HAP-1 (cell line): ENCODE data around the gene INPP5A.

Experiments used
- DNase-seq, 2 experiments: peaks; one replicate each; pipeline ENCODE4 v3.0.0-alpha.2; 2016 to 2020; ENCODE audit warnings: low spot score in 2 of 2
- H3K27me3 ChIP-seq: fragments of 250-450 bp; sonication (Bioruptor Pico); 2 replicates; pipeline ENCODE4 v1.5.1; 2020; ENCODE audit warnings: low read depth, mild to moderate bottlenecking, moderate library complexity
- H3K36me3 ChIP-seq: fragments of 250-450 bp; sonication (Bioruptor Pico); replicated peaks from 2 replicates; pipeline ENCODE4 v1.5.1; 2020; ENCODE audit warnings: mild to moderate bottlenecking
- H3K4me1 ChIP-seq: fragments of 250-450 bp; sonication (Bioruptor Pico); 2 replicates; pipeline ENCODE4 v1.5.1; 2020; ENCODE audit warnings: mild to moderate bottlenecking
- H3K4me3 ChIP-seq: fragments of 250-450 bp; sonication (Bioruptor Pico); 2 replicates; pipeline ENCODE4 v1.5.1; 2020; ENCODE audit warnings: mild to moderate bottlenecking, moderate library complexity
- H3K9me3 ChIP-seq: fragments of 250-450 bp; sonication (Bioruptor Pico); 2 replicates; pipeline ENCODE4 v1.5.1; 2020; ENCODE audit warnings: mild to moderate bottlenecking, moderate library complexity
- in situ Hi-C: fragments of 300-500 bp; cut with MboI; formaldehyde crosslinking; loops from 3 replicates; pipeline ENCODE4 v1.14.3; 2020; ENCODE audit warnings: low sequenced_read_pairs, inconsistent platforms, mixed read lengths

The INPP5A gene

GRCh38 chr10:132634241-132634946 lies 96.8 kb downstream of the INPP5A start:
- DNase-seq, result no peak
- Histone ChIP-seq H3K4me3 (no peak overlapping the region), H3K36me3 (no peaks in the 10 kb centered on the region), H3K4me1 (no peaks in the 10 kb centered on the region), H3K27me3 (no peaks in the 10 kb centered on the region), H3K9me3 (no peaks in the 10 kb centered on the region)
- in situ Hi-C loops, result loop anchor here (5.0 to 25.0 kb wide), 2 partner anchors 172 to 422 kb away; no protein-coding TSS in a partner anchor

DNA sequence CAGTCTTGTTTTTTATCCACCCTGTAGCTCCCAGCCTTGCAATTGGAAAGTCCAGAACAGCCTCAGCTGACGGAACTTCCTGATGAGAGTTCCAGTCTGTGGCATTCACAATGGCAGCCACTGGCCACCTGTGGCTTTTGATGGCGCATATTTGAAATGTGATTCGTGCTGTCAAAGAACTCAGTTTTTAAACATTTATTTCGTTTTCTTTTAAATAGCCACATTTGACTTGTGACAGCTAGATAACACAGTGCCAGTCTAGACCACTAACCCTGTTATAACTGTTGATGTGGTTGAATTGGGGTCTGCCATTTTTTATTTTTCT lies 97.3 kb downstream of the INPP5A start:
- in situ Hi-C loops, result loop anchor here (5.0 to 25.0 kb wide), 2 partner anchors 173 to 423 kb away; no protein-coding TSS in a partner anchor
- H3K36me3 ChIP-seq, result no peaks in the 10 kb centered on the region

GRCh38 chr10:132636358-132636757 lies 98.8 kb downstream of the INPP5A start:
- in situ Hi-C loops, result loop anchor here (25.0 kb wide), 1 partner anchor 424 kb away; no protein-coding TSS in a partner anchor
- no peaks in the 10 kb centered on the region for H3K9me3 ChIP-seq
- H3K36me3 ChIP-seq, result no peaks in the 10 kb centered on the region
- H3K4me1 ChIP-seq, result no peaks in the 10 kb centered on the region
- no peaks in the 10 kb centered on the region for H3K27me3 ChIP-seq
- no peak overlapping the region for H3K4me3 ChIP-seq
- DNase-seq, result no peak

More for the DNA sequence above, 97.3 kb downstream of the INPP5A start:
- H3K4me1 ChIP-seq, result no peaks in the 10 kb centered on the region
- no peaks in the 10 kb centered on the region for H3K27me3 ChIP-seq
- no peak for DNase-seq
- no peak overlapping the region for H3K4me3 ChIP-seq
- no peaks in the 10 kb centered on the region for H3K9me3 ChIP-seq

DNA sequence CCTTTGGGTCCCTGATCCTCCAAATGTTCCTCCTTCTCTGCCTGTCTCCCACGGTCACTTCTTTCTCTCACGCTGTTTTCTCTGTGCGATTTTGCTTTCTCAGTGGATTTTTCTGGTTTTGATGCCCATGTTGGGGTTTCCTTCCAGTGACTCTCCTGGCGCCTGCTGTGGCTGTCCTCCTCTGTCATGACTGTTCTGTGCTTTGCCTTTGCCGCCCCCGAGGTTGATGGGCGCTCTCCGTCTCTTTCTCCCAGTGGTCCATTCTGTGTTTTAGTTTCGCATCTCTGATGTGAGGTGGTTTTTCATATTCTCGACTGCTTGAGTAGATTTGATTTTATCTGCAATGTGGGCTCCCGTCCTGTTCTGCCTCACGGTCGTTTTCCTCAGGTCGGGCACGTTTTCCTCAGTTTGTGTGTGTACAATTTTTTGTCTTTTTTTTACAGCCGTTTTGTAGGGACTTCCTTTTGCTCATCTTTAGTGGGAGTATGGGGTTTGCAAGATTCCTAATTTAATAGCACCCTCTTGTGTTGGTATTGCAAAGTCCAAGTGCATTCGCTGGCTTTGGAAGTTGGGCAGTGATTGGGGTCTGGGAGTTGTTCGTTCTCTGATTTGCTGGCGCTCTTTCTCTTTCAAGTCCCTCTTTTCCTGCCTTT lies 100.0 kb downstream of the INPP5A start:
- H3K4me3 ChIP-seq, result no peak overlapping the region
- DNase-seq, result peak; percentile 47 to 72
- in situ Hi-C loops, result loop anchor here (25.0 kb wide), 1 partner anchor 425 kb away; no protein-coding TSS in a partner anchor
- H3K4me1 ChIP-seq, result no peaks in the 10 kb centered on the region
- H3K27me3 ChIP-seq, result no peaks in the 10 kb centered on the region
- no peaks in the 10 kb centered on the region for H3K36me3 ChIP-seq
- H3K9me3 ChIP-seq, result no peaks in the 10 kb centered on the region

DNA sequence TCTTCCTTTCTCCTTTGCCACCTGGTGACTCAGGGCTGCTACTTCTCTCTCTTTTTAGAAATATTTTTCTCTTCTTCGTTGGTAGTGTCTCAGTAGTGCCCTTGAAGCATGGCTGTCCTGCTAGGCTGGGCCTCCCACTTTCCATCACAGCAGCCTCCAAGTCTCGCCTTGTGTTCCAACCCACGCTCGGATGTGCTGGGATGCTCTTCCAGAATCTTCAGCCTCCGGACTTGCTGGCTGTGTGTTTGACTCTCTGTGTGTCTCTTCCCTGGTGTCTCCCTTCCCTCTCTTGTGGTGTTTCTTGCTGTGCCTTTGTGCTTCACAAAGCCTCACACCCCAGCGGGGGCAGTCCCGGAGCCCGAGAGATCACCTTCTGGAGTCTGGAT lies 100.5 kb downstream of the INPP5A start:
- no peaks in the 10 kb centered on the region for H3K9me3 ChIP-seq
- no peaks in the 10 kb centered on the region for H3K27me3 ChIP-seq
- DNase-seq, result no peak
- no peaks in the 10 kb centered on the region for H3K4me1 ChIP-seq
- no peaks in the 10 kb centered on the region for H3K36me3 ChIP-seq
- no peak overlapping the region for H3K4me3 ChIP-seq
- in situ Hi-C loops, result loop anchor here (25.0 kb wide), 1 partner anchor 426 kb away; no protein-coding TSS in a partner anchor

DNA sequence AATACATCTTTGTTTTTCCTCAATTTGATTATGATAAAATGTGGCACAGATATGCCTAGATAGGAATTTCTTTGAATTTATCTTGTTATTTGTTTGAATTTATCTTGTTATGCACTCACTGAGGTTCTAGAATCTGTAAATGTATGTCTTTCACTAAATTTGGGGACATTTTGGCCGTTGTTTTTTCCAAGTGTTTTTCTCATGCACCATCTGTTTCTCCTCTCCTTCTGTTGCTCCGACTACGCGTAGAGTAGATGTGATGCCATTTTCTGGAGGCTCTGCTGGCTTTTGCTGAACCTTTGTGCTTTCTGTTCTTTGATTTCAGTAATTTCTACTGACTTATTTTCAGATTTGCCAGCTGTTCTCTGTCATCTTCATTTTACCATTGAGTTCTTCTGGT lies 101.9 kb downstream of the INPP5A start:
- no peak overlapping the region for H3K4me3 ChIP-seq
- no peak for DNase-seq
- no peaks in the 10 kb centered on the region for H3K4me1 ChIP-seq
- no peaks in the 10 kb centered on the region for H3K9me3 ChIP-seq
- no peaks in the 10 kb centered on the region for H3K36me3 ChIP-seq
- in situ Hi-C loops, result loop anchor here (25.0 kb wide), 1 partner anchor 427 kb away; no protein-coding TSS in a partner anchor
- no peaks in the 10 kb centered on the region for H3K27me3 ChIP-seq

- H3K36me3 ChIP-seq, result no peaks in the 10 kb centered on the region
- no peaks in the 10 kb centered on the region for H3K4me1 ChIP-seq
- no peaks in the 10 kb centered on the region for H3K27me3 ChIP-seq
- no peak for DNase-seq
- no peaks in the 10 kb centered on the region for H3K9me3 ChIP-seq
- no peak overlapping the region for H3K4me3 ChIP-seq
- in situ Hi-C loops, result loop anchor here (25.0 kb wide), 1 partner anchor 428 kb away; no protein-coding TSS in a partner anchor
Measured at GRCh38 chr10:132640326-132641125, 102.9 kb downstream of the INPP5A start.

- in situ Hi-C loops, result loop anchor here (25.0 kb wide), 1 partner anchor 429 kb away; no protein-coding TSS in a partner anchor
- Histone ChIP-seq H3K4me1 (no peaks in the 10 kb centered on the region), H3K9me3 (no peaks in the 10 kb centered on the region), H3K4me3 (no peak overlapping the region), H3K27me3 (no peaks in the 10 kb centered on the region), H3K36me3 (no peaks in the 10 kb centered on the region)
- no peak for DNase-seq
Measured at GRCh38 chr10:132641401-132641800, 103.8 kb downstream of the INPP5A start.

- H3K36me3 ChIP-seq, result no peaks in the 10 kb centered on the region
- peaks cover under 1% of the 10 kb centered on the region; the same call in 1 of the 2 replicates for H3K4me1 ChIP-seq
- no peak for DNase-seq
- H3K27me3 ChIP-seq, result no peaks in the 10 kb centered on the region
- H3K9me3 ChIP-seq, result no peaks in the 10 kb centered on the region
- no peak overlapping the region for H3K4me3 ChIP-seq
- in situ Hi-C loops, result loop anchor here (25.0 kb wide), 1 partner anchor 430 kb away; no protein-coding TSS in a partner anchor
Measured at GRCh38 chr10:132641966-132642731, 104.6 kb downstream of the INPP5A start.

- Histone ChIP-seq H3K4me3 (no peak overlapping the region), H3K27me3 (no peaks in the 10 kb centered on the region), H3K36me3 (no peaks in the 10 kb centered on the region), H3K4me1 (peaks cover 5% of the 10 kb centered on the region), H3K9me3 (no peaks in the 10 kb centered on the region)
- in situ Hi-C loops, result loop anchor here (25.0 kb wide), 1 partner anchor 430 kb away; no protein-coding TSS in a partner anchor
- DNase-seq, result no peak
Measured at GRCh38 chr10:132642732-132643008, 105.1 kb downstream of the INPP5A start.

GRCh38 chr10:132643709-132644526 lies 106.3 kb downstream of the INPP5A start:
- no peak for DNase-seq
- H3K9me3 ChIP-seq, result no peaks in the 10 kb centered on the region
- peaks cover 15% of the 10 kb centered on the region for H3K4me1 ChIP-seq
- no peak overlapping the region for H3K4me3 ChIP-seq
- no peaks in the 10 kb centered on the region for H3K27me3 ChIP-seq
- in situ Hi-C loops, result loop anchor here (25.0 kb wide), 1 partner anchor 432 kb away; no protein-coding TSS in a partner anchor
- H3K36me3 ChIP-seq, result no peaks in the 10 kb centered on the region

DNA sequence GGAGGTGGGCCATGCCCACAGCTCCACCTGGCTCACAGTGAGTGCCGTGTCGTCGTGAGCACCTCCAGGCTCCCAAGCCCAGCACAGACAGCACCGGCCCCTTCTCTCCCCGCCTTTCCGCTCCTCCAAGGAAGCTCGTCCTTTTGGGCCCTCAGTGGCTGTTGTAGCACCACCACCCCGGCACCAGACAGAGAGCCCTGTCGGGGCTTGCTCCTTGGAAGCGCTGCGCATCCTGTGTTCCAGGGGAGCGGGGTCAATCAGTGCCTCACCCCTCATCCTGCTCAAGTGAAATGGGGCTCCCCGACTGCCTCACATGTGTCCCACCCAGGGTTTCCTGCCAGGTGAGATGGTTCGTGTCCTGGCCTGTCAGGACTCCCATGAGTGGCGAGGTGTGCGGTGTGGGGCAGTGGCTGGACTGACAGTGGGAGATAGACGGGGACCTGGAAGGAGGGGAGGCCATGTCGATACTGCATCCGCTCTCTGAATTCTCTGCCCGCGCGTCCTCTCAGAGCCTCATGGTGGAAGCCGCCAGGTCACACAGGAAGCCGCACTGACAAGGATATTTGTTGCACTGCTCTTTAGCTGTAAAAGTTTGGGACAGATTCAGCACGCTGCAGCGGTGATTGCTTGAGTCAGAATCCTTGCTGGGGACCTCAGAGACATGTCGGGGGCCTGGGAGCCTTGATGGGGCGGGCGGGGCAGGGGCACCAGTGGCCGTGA lies 107.1 kb downstream of the INPP5A start:
- DNase-seq, result no peak
- Histone ChIP-seq H3K9me3 (no peaks in the 10 kb centered on the region), H3K27me3 (no peaks in the 10 kb centered on the region), H3K4me3 (no peak overlapping the region), H3K4me1 (peaks cover 20% of the 10 kb centered on the region), H3K36me3 (no peaks in the 10 kb centered on the region)
- in situ Hi-C loops, result loop anchor here (5.0 to 25.0 kb wide), 2 partner anchors 252 to 432 kb away; no protein-coding TSS in a partner anchor
